D341Med (cell line): ENCODE measurements around the gene CHPF2.

Experiments used
- DNase-seq: peaks from one replicate; pipeline ENCODE4 v3.0.0; 2012; ENCODE audit warnings: low spot score

Gene CHPF2

DNA sequence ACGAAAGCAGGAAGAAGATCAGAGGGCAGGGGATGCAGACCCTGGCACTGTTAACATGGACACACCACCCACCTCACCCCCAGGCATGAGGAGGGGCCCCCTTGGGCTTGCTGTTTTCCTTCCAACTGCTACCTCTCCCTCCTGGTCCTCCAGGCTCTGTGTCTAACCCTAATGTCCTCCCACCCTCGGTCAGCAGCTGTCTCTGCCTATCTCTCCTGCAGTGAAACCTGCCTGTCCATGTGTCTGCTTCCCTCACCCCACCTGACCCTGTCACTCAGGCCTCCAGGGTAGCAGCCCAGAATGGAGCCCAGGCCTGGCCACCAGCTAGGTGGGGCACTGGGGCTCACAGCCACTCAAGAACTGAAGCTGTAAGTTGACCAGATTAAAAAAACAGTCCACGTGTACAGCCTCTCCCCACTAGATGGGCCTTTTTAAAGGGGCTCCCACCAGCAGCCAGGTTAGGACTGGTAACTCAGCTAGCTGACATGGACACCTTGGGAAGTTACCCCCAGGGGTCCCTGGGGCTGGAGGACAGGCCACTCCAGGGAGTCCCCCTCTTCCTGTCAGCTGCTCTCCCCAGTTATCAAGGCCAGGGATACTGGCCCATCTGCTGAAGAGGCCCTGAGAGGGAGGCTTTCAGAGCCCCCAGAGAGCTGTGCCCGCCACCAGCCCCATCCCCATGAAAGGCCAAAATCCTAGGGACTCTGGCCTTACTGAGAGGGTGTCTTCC lies 14.7 kb downstream of the CHPF2 start:
- DNase-seq, result no peak

GRCh38 chr7:151247611-151248345 lies 15.5 kb downstream of the CHPF2 start:
- DNase-seq, result no peak

- DNase-seq, result no peak
These were observed 16.2 kb downstream of the CHPF2 start, which contains the start of gene SMARCD3 for GRCh38 chr7:151248346-151249033. TSS of gene SMARCD3 (minus strand) at chr7:151248694. CDS start at chr7:151248562, 132 bp downstream.

- DNase-seq, result peak; percentile 65
These were observed 16.9 kb downstream of the CHPF2 start for GRCh38 chr7:151249034-151249731.

DNA sequence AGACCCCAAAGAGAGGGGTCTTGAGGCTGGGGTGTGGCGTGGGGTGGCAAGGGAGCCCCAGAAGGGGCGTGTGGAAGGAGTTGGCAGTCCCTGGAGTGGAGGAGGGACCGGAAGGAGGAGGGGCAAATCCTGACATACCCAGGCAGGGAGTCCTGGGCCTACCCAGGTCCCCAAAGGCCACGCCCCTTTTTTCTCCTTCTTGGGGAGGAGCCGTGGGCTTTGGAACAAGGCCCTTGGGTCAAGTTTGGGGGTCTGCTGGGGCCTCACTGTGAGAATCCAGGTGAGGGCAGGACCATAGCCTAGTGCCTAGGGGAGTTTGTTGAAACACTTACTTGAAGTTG lies 17.4 kb downstream of the CHPF2 start:
- DNase-seq, result no peak

GRCh38 chr7:151250181-151251132 lies 18.2 kb downstream of the CHPF2 start:
- DNase-seq, result no peak

- DNase-seq, result no peak
These were observed 19.0 kb downstream of the CHPF2 start for GRCh38 chr7:151251328-151251688.

DNA sequence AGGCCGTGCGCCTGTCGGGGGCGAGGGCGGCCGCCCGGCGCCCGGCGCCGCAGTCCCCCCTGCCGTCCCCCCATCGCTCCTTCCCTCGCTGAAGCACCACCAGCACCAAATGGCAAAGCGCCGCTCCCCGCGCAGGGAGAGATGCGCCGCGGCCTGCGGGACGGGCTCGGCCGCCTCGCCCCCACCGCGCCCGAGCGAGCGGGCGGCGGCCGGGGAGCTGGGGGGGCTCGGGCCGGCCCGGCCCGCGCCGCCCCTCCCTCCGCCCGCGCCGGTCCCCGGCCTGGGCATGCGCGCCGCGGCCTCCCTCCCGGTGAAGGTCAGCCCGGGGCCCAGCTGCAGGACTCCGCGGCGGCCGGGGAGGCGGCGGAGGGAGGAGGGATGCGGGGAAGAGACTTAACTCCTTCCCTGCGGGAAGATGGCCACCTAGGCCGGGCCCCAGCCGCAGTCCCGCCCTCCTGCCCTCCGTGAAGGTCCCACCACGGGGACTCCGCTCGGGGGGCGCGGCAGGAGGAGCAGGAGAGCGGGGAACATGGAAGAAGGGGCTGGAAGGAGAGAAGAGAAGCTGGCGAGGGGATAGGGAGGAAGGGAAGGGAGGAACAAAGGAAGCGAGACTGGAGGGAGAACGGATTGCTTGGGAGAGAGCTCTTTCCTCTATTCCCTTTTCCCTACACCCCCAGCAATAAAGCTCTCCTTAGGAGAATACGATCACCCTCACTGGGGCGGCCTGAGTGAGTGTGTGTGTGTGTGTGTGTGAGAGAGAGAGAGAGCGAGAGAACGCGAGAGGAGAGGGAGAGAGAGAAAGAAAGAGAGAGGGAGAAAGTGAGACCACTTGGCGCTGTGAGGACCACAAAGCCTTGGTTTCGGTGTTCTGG lies 19.6 kb downstream of the CHPF2 start:
- DNase-seq, result no peak

GRCh38 chr7:151252561-151252835 lies 20.2 kb downstream of the CHPF2 start:
- no peak for DNase-seq

- no peak for DNase-seq
These were observed 20.9 kb downstream of the CHPF2 start for GRCh38 chr7:151252961-151253711.

DNA sequence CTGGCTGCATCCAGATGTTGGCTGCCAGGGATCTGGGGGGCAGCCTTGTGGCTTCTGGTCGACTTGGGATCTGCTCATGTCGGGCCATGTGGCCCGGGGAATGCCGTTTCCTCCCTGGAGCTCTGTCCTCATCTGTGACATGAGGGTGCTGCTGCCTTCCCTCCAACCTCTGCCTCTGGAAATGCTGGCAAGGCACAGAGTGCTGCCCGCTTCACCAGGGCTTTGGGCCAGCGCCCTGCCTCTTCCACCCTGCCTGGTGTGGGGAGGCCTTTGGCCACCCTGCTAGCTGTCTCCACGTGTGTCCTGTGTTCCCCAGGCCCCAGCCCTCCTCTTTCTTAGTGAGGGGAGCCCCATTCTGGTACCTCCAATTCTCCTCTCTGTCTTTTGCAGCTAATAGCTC lies 22.0 kb downstream of the CHPF2 start:
- DNase-seq, result no peak

DNA sequence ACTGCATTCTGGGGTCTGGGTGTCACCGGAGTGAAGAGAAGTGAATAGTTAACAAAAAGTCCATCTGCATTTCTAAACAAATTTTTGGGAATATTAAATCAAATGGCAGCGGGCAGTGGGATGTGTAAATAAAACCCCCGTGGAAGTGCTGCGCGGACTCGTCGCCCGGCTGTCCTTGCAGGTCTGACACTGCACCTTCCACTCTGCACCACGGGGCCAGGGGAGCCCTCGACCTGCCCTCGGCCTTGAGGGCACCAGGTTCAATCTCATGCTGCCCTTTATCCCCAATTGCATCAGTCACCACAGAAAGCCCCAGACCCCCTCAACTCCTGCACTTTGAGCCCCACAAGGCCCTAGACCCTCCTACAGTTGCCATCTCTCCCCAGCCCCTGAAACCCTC lies 22.6 kb downstream of the CHPF2 start:
- DNase-seq, result no peak

DNA sequence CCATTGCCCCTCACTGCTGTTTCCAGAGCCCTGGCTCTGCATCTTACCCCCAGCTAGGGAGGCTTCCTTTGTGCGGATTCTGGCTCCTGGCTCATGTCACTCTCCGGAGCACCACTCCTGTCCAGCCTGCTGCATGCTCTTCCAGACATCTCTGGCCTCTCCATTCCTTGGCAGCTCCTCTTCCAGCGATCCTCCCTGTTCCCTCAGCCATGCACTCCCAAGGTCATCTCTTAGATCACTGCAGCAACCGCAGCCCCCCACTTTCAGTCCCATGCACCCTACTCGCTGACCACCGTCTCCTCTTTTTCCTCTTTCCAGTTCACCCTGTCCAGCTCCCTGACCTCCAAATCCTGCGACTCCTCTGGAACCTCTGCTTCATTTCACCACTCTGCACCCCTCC lies 23.1 kb downstream of the CHPF2 start:
- DNase-seq, result no peak

GRCh38 chr7:151256410-151257045 lies 24.2 kb downstream of the CHPF2 start:
- DNase-seq, result no peak

DNA sequence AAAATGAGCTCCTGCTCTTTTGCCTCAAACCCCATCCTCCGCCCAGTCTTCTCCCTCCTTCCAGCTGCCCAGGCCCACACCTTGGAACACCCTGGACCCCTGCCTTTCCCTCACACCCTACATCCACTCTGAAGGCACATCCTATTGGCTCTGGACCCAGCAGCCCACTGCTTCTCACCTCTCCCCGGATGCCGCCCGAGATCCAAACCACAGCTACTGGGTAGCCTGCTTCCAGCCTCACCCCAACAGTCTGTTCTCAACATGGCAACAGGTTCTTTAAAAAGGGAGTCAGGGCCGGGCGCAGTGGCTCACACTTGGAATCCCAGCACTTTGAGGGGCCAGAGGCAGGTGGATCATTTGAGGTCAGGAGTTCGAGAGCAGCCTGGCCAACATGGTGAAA lies 25.7 kb downstream of the CHPF2 start:
- no peak for DNase-seq

GRCh38 chr7:151260471-151260870 lies 28.2 kb downstream of the CHPF2 start:
- no peak for DNase-seq

- DNase-seq, result no peak
These were observed 28.6 kb downstream of the CHPF2 start for GRCh38 chr7:151260883-151261282.

GRCh38 chr7:151261529-151261928 lies 29.2 kb downstream of the CHPF2 start:
- DNase-seq, result no peak

DNA sequence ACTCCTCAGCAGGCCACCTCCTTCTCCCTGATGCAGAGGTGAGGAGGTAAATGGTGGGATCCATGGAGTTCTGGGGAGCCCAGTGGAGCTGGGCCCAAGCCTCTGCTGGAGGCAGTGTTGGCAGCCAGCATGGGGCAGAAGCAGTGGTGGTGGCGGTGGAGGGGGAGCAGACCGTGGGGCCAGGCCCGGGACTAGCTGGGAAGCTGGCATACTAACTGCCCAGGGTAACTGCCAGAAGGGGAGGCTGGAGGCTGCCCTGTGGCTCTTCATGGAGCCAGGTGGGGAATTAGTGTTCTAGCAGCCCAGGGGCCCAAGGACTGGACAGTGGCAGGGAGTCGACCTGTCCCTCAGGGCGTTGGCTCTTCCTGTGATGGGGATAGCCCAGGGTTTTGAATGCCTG lies 32.3 kb downstream of the CHPF2 start:
- DNase-seq, result no peak
